Trophoblast cell (in vitro differentiated cells and primary cell): Measurements from ENCODE around the gene KBTBD7.

Experiments
- DNase-seq, 2 donors: peaks; one replicate each; pipeline ENCODE4 v3.0.0-alpha.2; 2016
- H2AFZ ChIP-seq: 2 replicates; pipeline ENCODE4 v1.6.1; 2013; ENCODE audit warnings: low read length, moderate library complexity, mild to moderate bottlenecking; ENCODE audit not compliant: insufficient read depth, poor library complexity
- H2AK5ac ChIP-seq: 2 replicates; pipeline ENCODE4 v1.6.1; 2013; ENCODE audit warnings: mild to moderate bottlenecking, low read length
- H2BK120ac ChIP-seq: 2 replicates; pipeline ENCODE4 v1.6.1; 2013; ENCODE audit warnings: low read length, mild to moderate bottlenecking, moderate library complexity; ENCODE audit not compliant: insufficient read depth, poor library complexity
- H2BK12ac ChIP-seq: 2 replicates; pipeline ENCODE4 v1.6.1; 2013; ENCODE audit warnings: mild to moderate bottlenecking, low read length, moderate library complexity
- H2BK5ac ChIP-seq: 2 replicates; pipeline ENCODE4 v1.6.1; 2013; ENCODE audit warnings: low read length, low read depth, moderate library complexity, mild to moderate bottlenecking; ENCODE audit not compliant: poor library complexity
- H3K14ac ChIP-seq: 2 replicates; pipeline ENCODE4 v1.6.1; 2013; ENCODE audit warnings: mild to moderate bottlenecking, low read length
- H3K18ac ChIP-seq: 2 replicates; pipeline ENCODE4 v1.6.1; 2013; ENCODE audit warnings: mild to moderate bottlenecking, low read length
- H3K23ac ChIP-seq: 2 replicates; pipeline ENCODE4 v1.6.1; 2013; ENCODE audit warnings: low read length
- H3K27ac ChIP-seq: 2 replicates; pipeline ENCODE4 v1.5.1; 2013; ENCODE audit warnings: low read depth, mild to moderate bottlenecking, inconsistent platforms, low read length, moderate library complexity
- H3K27me3 ChIP-seq: 2 replicates; pipeline ENCODE4 v1.6.1; 2013; ENCODE audit warnings: inconsistent platforms, mild to moderate bottlenecking, low read length, moderate library complexity; ENCODE audit not compliant: insufficient read depth
- H3K36me3 ChIP-seq, 2 experiments: 1 replicate in 1 of 2; 2 replicates in 1 of 2; pipeline ENCODE4 v1.6.1; 2013; ENCODE audit warnings: low read length in 2 of 2, mild to moderate bottlenecking in 2 of 2, moderate library complexity in 1 of 2; ENCODE audit not compliant: insufficient read depth in 2 of 2, control insufficient read depth in 1 of 2
- H3K4ac ChIP-seq: 2 replicates; pipeline ENCODE4 v1.6.1; 2013; ENCODE audit warnings: low read depth, mild to moderate bottlenecking, low read length, moderate library complexity
- H3K4me1 ChIP-seq, 2 experiments: 1 replicate in 1 of 2; 2 replicates in 1 of 2; pipeline ENCODE4 v1.6.1; 2013; ENCODE audit warnings: low read length in 2 of 2, mild to moderate bottlenecking in 2 of 2, moderate library complexity in 1 of 2; ENCODE audit not compliant: insufficient read depth in 2 of 2, control insufficient read depth in 1 of 2
- H3K4me2 ChIP-seq: 2 replicates; pipeline ENCODE4 v1.6.1; 2013; ENCODE audit warnings: inconsistent platforms, mild to moderate bottlenecking, low read length, moderate library complexity
- H3K4me3 ChIP-seq: 2 replicates; pipeline ENCODE4 v1.5.1; 2013; ENCODE audit warnings: mild to moderate bottlenecking, low read depth, low read length, inconsistent platforms
- H3K79me1 ChIP-seq: one replicate; pipeline ENCODE4 v1.6.1; 2013; ENCODE audit warnings: low read length
- H3K79me2 ChIP-seq: 2 replicates; pipeline ENCODE4 v1.6.1; 2013; ENCODE audit warnings: low read length, mild to moderate bottlenecking; ENCODE audit not compliant: control insufficient read depth, insufficient read depth, poor library complexity
- H3K9ac ChIP-seq: 2 replicates; pipeline ENCODE4 v1.6.1; 2013; ENCODE audit warnings: mild to moderate bottlenecking, low read length
- H3K9me3 ChIP-seq: 2 replicates; pipeline ENCODE4 v1.6.1; 2013; ENCODE audit warnings: low read depth, mild to moderate bottlenecking, control low read depth, inconsistent platforms, low read length; ENCODE audit not compliant: insufficient read depth
- H4K12ac ChIP-seq: 2 replicates; pipeline ENCODE4 v1.6.1; 2013; ENCODE audit warnings: low read depth, mild to moderate bottlenecking, low read length, moderate library complexity
- H4K8ac ChIP-seq: 2 replicates; pipeline ENCODE4 v1.6.1; 2013; ENCODE audit warnings: low read depth, mild to moderate bottlenecking, low read length, moderate library complexity
- H4K91ac ChIP-seq: one replicate; pipeline ENCODE4 v1.6.1; 2013; ENCODE audit warnings: low read depth, mild to moderate bottlenecking, low read length, moderate library complexity
- WGBS: extraction: QIAGEN DNeasy Blood & Tissue Kit; methylation state at CpG from one replicate; pipeline ENCODE4 v1.1.7; 2013; ENCODE audit warnings: missing lambda C conversion rate; ENCODE audit not compliant: insufficient read length, insufficient coverage; ENCODE audit errors: extremely low coverage; 5-methylcytosine and 5-hydroxymethylcytosine counted together

KBTBD7 gene

GRCh38 chr13:41162151-41162550 lies 32.2 kb downstream of the KBTBD7 start:
- no peaks in the 10 kb centered on the region for H3K79me1 ChIP-seq
- H3K9ac ChIP-seq: no peak overlapping the region

GRCh38 chr13:41159174-41159573 lies 35.2 kb downstream of the KBTBD7 start:
- Histone ChIP-seq H4K8ac (no peak overlapping the region), H4K12ac (no peak overlapping the region), H3K9me3 (no peaks in the 10 kb centered on the region), H4K91ac (no peak overlapping the region), H3K9ac (no peak overlapping the region), H3K4me1 (no peaks in the 10 kb centered on the region), H2BK12ac (no peak overlapping the region), H3K18ac (no peak overlapping the region), H2AFZ (no peak overlapping the region), H3K36me3 (no peaks in the 10 kb centered on the region), H3K79me2 (no peaks in the 10 kb centered on the region), H3K23ac (no peak overlapping the region), H3K79me1 (no peaks in the 10 kb centered on the region), H2BK5ac (no peak overlapping the region), H3K4me3 (no peak overlapping the region), H3K14ac (no peak overlapping the region), H3K27ac (no peak overlapping the region), H3K4ac (no peak overlapping the region), H3K4me2 (no peak overlapping the region), H3K27me3 (no peaks in the 10 kb centered on the region), H2BK120ac (no peak overlapping the region), H2AK5ac (no peak overlapping the region)
- DNase-seq: no peak

More at GRCh38 chr13:41162151-41162550, 32.2 kb downstream of the KBTBD7 start:
- Histone ChIP-seq H3K4me1 (no peaks in the 10 kb centered on the region), H4K12ac (no peak overlapping the region), H2BK120ac (no peak overlapping the region), H4K8ac (no peak overlapping the region), H3K4me3 (no peak overlapping the region), H3K36me3 (no peaks in the 10 kb centered on the region), H4K91ac (no peak overlapping the region), H2BK12ac (no peak overlapping the region), H2BK5ac (no peak overlapping the region), H3K23ac (no peak overlapping the region), H3K4me2 (no peak overlapping the region), H3K14ac (no peak overlapping the region), H3K18ac (no peak overlapping the region), H2AK5ac (no peak overlapping the region), H3K9me3 (no peaks in the 10 kb centered on the region), H3K4ac (no peak overlapping the region), H3K27ac (no peak overlapping the region), H3K79me2 (no peaks in the 10 kb centered on the region), H3K27me3 (no peaks in the 10 kb centered on the region), H2AFZ (no peak overlapping the region)
- DNase-seq: no peak
- no CpG with 5 or more reads among the region's 3 CpGs for WGBS

GRCh38 chr13:41157048-41157717 lies 37.2 kb downstream of the KBTBD7 start:
- H3K79me2 ChIP-seq: no peaks in the 10 kb centered on the region
- H2BK12ac ChIP-seq: no peak overlapping the region
- H4K8ac ChIP-seq: no peak overlapping the region
- H2AFZ ChIP-seq: no peak overlapping the region
- H2BK5ac ChIP-seq: no peak overlapping the region
- H3K4me3 ChIP-seq: no peak overlapping the region
- H3K4me2 ChIP-seq: no peak overlapping the region
- DNase-seq: no peak
- no peak overlapping the region for H3K14ac ChIP-seq
- H2BK120ac ChIP-seq: no peak overlapping the region
- no peak overlapping the region for H3K23ac ChIP-seq
- H3K4me1 ChIP-seq: no peaks in the 10 kb centered on the region
- no CpG with 5 or more reads among the region's 4 CpGs for WGBS
- no peaks in the 10 kb centered on the region for H3K27me3 ChIP-seq
- no peak overlapping the region for H2AK5ac ChIP-seq
- H3K36me3 ChIP-seq: no peaks in the 10 kb centered on the region
- H3K9me3 ChIP-seq: no peaks in the 10 kb centered on the region
- no peak overlapping the region for H4K91ac ChIP-seq
- no peak overlapping the region for H4K12ac ChIP-seq
- no peak overlapping the region for H3K9ac ChIP-seq
- no peak overlapping the region for H3K27ac ChIP-seq
- H3K4ac ChIP-seq: no peak overlapping the region
- H3K79me1 ChIP-seq: no peaks in the 10 kb centered on the region
- H3K18ac ChIP-seq: no peak overlapping the region

- H3K4me1 ChIP-seq: no peaks in the 10 kb centered on the region
- no peak overlapping the region for H4K8ac ChIP-seq
- no peak overlapping the region for H2AK5ac ChIP-seq
- no peak overlapping the region for H3K4me3 ChIP-seq
- no peaks in the 10 kb centered on the region for H3K36me3 ChIP-seq
- no peak overlapping the region for H4K12ac ChIP-seq
- H3K14ac ChIP-seq: no peak overlapping the region
- H3K79me1 ChIP-seq: no peaks in the 10 kb centered on the region
- H3K79me2 ChIP-seq: no peaks in the 10 kb centered on the region
- H3K9me3 ChIP-seq: no peaks in the 10 kb centered on the region
- H2BK120ac ChIP-seq: no peak overlapping the region
- H3K27ac ChIP-seq: no peak overlapping the region
- no peak overlapping the region for H3K4ac ChIP-seq
- no CpG with 5 or more reads among the region's 2 CpGs for WGBS
- no peak overlapping the region for H3K18ac ChIP-seq
- no peak overlapping the region for H2AFZ ChIP-seq
- no peak overlapping the region for H3K23ac ChIP-seq
- no peaks in the 10 kb centered on the region for H3K27me3 ChIP-seq
- no peak overlapping the region for H4K91ac ChIP-seq
- no peak overlapping the region for H2BK12ac ChIP-seq
- no peak for DNase-seq
- no peak overlapping the region for H3K4me2 ChIP-seq
- no peak overlapping the region for H3K9ac ChIP-seq
- no peak overlapping the region for H2BK5ac ChIP-seq
These were observed 37.7 kb downstream of the KBTBD7 start for GRCh38 chr13:41156620-41157019.
